ENCODE data around the gene COL26A1.

DNA sequence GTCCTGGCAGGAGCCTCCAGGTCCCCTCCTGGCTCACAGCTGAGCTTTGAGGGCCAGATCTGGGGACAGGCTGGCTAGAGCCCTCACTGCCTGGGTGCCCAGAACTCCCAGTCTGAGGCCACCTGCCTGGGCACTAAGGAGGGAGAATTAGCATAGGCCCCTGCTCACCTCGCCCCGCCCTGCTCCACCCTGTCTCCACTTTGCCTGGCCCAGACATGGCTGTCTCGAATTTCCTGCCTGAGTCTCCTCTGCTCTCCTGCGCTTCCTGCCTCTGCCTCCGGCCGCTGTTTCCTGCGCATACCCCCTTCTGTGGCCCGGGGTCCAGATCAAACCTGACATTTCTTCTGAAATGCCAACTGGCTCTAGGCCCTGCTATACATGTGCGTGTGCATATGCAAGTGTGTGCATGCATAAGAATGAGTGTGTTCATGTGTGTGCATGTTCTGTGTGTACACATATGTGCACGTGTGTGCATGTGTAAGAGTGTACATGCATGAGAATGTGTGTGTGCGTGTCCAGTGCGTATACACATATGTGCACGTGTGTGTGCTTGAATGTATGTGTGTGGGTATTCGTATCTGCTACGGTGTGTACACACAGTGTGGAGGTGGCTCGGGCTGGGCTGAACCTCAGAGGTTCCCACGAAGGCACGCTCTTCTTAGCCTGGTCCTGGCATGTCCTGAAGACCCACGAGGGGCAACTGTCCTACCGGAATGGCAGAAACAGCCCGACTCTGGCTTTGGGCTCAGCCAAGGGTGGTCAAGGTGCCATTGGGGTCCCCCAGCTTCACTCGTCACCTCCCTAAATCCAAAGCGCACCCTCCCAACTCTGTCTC is 201.5 kb downstream of the COL26A1 start:
- TF ChIP-seq, protein P1, sequence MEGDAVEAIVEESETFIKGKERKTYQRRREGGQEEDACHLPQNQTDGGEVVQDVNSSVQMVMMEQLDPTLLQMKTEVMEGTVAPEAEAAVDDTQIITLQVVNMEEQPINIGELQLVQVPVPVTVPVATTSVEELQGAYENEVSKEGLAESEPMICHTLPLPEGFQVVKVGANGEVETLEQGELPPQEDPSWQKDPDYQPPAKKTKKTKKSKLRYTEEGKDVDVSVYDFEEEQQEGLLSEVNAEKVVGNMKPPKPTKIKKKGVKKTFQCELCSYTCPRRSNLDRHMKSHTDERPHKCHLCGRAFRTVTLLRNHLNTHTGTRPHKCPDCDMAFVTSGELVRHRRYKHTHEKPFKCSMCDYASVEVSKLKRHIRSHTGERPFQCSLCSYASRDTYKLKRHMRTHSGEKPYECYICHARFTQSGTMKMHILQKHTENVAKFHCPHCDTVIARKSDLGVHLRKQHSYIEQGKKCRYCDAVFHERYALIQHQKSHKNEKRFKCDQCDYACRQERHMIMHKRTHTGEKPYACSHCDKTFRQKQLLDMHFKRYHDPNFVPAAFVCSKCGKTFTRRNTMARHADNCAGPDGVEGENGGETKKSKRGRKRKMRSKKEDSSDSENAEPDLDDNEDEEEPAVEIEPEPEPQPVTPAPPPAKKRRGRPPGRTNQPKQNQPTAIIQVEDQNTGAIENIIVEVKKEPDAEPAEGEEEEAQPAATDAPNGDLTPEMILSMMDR (conservative IDR thresholded peaks at IDR 0.05; ENCODE audit: low read depth, low read length) = no peak
- TF ChIP-seq RAD21 (IDR thresholded peaks at IDR 0.05; ENCODE audit: low read length) = no peak
- no peak for TF ChIP-seq CEBPB (IDR thresholded peaks at IDR 0.05; ENCODE audit: low read depth, low read length)
- TF ChIP-seq POLR2A (IDR thresholded peaks at IDR 0.05; ENCODE audit: low read depth, low read length) = no peak
- TF ChIP-seq RFX5 (IDR thresholded peaks at IDR 0.05; ENCODE audit: low read depth, low read length) = no peak
